GM12864 (cell line): ENCODE data around the gene SLC25A34.

Experiments used
- DNase-seq: peaks from one replicate; pipeline ENCODE4 v3.0.0-alpha.2; 2011; ENCODE audit warnings: low read depth
- H3K4me3 ChIP-seq: 2 replicates; pipeline ENCODE4 v1.5.1; 2011; ENCODE audit warnings: mild to moderate bottlenecking, low read depth, low read length, control low read depth
- CTCF ChIP-seq: IDR thresholded peaks from 2 replicates; pipeline ENCODE4 v1.5.1; 2011; ENCODE audit warnings: low read depth, mild to moderate bottlenecking, moderate library complexity, low read length, control low read depth, inconsistent platforms; ENCODE audit errors: missing control alignments

SLC25A34 gene

GRCh38 chr1:15733218-15733725 is 2.8 kb upstream of the SLC25A34 start:
- TF ChIP-seq CTCF: no peak
- H3K4me3 ChIP-seq: no peak overlapping the region
- DNase-seq: no peak

- TF ChIP-seq CTCF: no peak
- no peak for DNase-seq
- H3K4me3 ChIP-seq: no peak overlapping the region
Measured at GRCh38 chr1:15733726-15734226, 2.3 kb upstream of the SLC25A34 start.

GRCh38 chr1:15734296-15734695 is 1.8 kb upstream of the SLC25A34 start:
- TF ChIP-seq CTCF: no peak
- no peak for DNase-seq
- H3K4me3 ChIP-seq: no peak overlapping the region

- no peak overlapping the region for H3K4me3 ChIP-seq
- DNase-seq: no peak
- no peak for TF ChIP-seq CTCF
Measured at GRCh38 chr1:15734901-15735300, 1.2 kb upstream of the SLC25A34 start.

- no peak for DNase-seq
- TF ChIP-seq CTCF: no peak
- no peak overlapping the region for H3K4me3 ChIP-seq
Measured at GRCh38 chr1:15735304-15736037, 587 bp upstream of the SLC25A34 start.

GRCh38 chr1:15736892-15737261 is 819 bp downstream of the SLC25A34 start:
- DNase-seq: no peak
- TF ChIP-seq CTCF: no peak
- no peak overlapping the region for H3K4me3 ChIP-seq
